ENCODE results near the gene ESPL1.

ESPL1 gene

DNA sequence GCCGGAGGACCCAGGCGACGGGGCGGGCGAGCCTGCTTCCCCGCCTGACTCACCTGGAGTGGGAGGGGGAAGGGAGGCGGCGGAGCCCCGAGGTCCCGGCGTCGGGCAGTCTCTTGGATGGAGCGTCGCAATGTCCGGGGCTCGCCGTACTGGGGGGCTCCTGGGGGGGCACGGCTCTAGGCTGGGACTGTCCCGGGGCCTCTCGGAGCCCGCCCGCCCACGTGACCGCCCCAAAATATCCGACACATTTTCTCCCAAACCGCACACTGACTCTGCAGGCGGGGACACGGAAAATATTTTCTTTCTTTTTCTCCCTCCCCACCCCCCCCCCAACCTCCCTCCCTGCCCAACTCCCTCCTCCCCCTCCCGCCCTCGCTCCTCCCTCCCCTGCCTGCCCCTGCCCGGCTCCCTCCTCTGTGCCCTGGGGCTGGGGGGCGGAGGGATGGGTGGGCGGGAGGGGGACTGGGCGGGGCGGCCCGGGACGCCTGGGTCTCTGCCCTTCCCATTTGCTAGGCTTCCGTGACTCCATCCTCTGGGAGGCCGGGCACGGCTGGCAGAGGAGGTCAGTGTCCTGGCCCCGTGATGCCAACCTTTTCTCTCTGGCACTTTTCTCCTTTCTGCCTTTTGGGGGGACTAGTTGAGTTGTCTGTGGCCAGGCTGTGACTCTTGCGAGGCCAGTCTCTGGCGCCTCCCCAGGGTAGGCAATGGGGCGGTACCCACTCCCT lies 36.0 kb upstream of the ESPL1 start, which contains the start of gene RARG:
Gene RARG, minus strand, starts transcription at position 289 of the 725 bp plus-strand sequence. CDS start 4,664 bp downstream, outside the sequence.
- peaks cover 4% of the 10 kb centered on the region for H3K36me3 ChIP-seq (ENCODE audit: control insufficient read depth, insufficient read depth, low read length)
- 0 to 4% methylated on average over 8 to 11 of the region's 44 CpGs for WGBS, 2 experiments (ENCODE audit: insufficient coverage in 2 of 2)
- H3K9me3 ChIP-seq (ENCODE audit: control insufficient read depth, low read length) = no peaks in the 10 kb centered on the region
- no peak within 1 kb of the TSS for H3K27ac ChIP-seq (ENCODE audit: low read depth, low read length, severe bottlenecking)
- peak within 1 kb of the TSS; percentile 44 for H3K4me3 ChIP-seq (ENCODE audit: extremely low read depth, insufficient read depth, low read length, poor library complexity, severe bottlenecking)
- H3K4me1 ChIP-seq (ENCODE audit: control insufficient read depth, insufficient read depth, low read length, poor library complexity, severe bottlenecking) = peaks cover 31% of the 10 kb centered on the region

DNA sequence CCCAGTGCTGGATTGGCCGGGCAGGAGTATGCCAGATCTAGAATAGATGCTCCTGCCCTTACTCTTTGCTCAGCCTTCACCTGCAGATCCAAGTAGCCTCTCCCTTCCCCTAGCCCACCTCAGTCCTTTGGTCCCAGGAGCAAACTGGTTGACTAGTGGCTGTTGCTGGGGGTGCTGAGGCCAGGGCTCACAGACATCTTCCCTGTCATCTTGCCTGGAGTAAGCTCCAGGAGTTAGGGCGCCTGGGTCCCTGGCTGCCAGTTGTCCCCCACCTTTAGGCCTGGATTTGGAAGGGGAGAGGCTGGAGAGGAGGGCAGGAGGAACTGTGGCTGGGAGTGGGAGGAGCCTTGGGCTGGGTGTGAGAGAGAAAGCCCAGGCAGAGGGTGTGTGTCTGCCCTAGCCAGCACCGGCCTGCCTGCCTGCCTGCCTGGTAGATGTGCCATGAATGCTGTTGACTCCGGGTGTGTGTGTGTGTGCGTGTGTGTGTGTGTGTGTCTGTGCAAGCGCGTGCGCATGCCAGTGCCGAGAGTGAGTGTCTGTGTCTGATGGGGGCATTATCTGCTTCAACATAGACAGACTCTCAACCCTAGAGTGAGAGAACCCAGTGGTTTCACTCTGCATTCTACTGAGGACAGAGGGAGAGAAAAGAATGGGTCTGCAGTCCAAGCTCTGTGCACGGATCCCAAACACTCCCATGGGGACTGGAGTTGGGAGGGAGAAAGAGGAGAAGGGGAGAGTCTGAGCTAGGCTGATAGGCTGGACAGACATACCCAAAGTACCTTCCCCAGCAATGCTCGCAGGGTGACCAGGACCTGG lies 35.2 kb upstream of the ESPL1 start:
- no peak overlapping the region for H3K27ac ChIP-seq (ENCODE audit: low read depth, low read length, severe bottlenecking)
- peaks cover 31% of the 10 kb centered on the region for H3K4me1 ChIP-seq (ENCODE audit: control insufficient read depth, insufficient read depth, low read length, poor library complexity, severe bottlenecking)
- 20 to 22% methylated on average over 3 to 5 of the region's 11 CpGs for WGBS, 2 experiments (ENCODE audit: insufficient coverage in 2 of 2)

DNA sequence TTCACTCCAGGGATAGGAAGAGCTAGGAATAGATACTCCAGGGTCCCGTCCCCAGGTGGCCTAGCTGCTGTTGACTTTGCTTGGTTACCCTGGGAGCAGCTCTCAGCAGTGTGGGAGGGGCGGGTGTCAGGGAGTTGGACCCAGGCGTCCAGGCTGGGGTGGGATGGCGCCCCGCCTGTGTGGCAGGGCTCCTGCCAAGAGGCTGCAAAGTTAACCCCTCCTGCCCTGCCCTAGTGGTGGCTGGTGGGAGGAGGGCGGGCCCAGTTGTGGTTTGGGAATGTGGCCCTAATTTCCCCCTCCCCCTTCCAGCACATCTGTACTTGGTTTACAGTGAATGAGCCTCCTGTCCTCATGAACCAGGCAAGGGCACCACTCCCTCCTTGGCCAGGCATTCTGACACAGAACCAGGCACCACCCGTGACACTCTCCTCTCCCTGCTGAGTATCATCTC lies 34.4 kb upstream of the ESPL1 start:
- peaks cover 31% of the 10 kb centered on the region for H3K4me1 ChIP-seq (ENCODE audit: control insufficient read depth, insufficient read depth, low read length, poor library complexity, severe bottlenecking)

More for the DNA sequence above, 35.2 kb upstream of the ESPL1 start:
- Histone ChIP-seq H3K36me3 (ENCODE audit: control insufficient read depth, insufficient read depth, low read length) (no peaks in the 10 kb centered on the region), H3K9me3 (ENCODE audit: control insufficient read depth, low read length) (no peaks in the 10 kb centered on the region), H3K4me3 (ENCODE audit: extremely low read depth, insufficient read depth, low read length, poor library complexity, severe bottlenecking) (peak overlapping the region; percentile 22)

DNA sequence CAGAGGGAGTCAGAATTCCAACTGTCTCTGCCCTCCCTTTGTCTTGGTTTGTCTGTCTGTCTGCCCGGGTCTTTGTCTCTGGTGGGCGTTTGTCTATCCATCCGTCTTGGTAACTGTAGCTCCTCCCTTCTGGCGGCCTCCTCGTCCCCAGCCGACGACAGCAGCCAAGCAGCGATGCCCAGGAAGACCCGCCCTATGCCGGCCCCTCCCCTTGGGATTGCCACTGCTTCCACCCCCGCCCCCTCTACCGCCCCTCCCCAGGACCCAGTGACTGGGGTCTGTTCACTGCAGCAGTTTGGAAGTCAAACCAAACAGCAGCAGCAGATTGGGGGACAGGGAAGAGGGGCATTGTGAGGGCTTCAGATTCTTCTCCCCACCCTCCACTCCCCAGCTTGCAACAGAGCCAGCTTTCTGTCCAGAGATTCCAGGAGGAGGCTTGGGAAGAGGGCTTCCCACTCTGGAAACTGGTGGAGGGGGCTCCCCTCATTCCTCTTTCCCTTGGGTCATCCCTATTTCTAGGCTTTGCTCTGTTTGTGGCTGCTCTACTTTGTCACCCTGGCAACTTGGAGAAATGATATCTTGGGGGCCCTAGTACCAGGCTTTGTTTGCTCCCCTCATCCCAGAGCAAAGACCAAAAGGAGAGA lies 33.7 kb upstream of the ESPL1 start:
- Histone ChIP-seq H3K27ac (ENCODE audit: low read depth, low read length, severe bottlenecking) (peak overlapping the region; percentile 23), H3K4me3 (ENCODE audit: extremely low read depth, insufficient read depth, low read length, poor library complexity, severe bottlenecking) (no peak overlapping the region), H3K9me3 (ENCODE audit: control insufficient read depth, low read length) (no peaks in the 10 kb centered on the region), H3K36me3 (ENCODE audit: control insufficient read depth, insufficient read depth, low read length) (no peaks in the 10 kb centered on the region), H3K4me1 (ENCODE audit: control insufficient read depth, insufficient read depth, low read length, poor library complexity, severe bottlenecking) (peaks cover 31% of the 10 kb centered on the region)
- WGBS, 2 experiments (ENCODE audit: insufficient coverage in 2 of 2) = 0 to 3% methylated on average over 4 to 7 of the region's 12 CpGs

More for the DNA sequence above, 34.4 kb upstream of the ESPL1 start:
- Histone ChIP-seq H3K9me3 (ENCODE audit: control insufficient read depth, low read length) (no peaks in the 10 kb centered on the region), H3K36me3 (ENCODE audit: control insufficient read depth, insufficient read depth, low read length) (no peaks in the 10 kb centered on the region), H3K27ac (ENCODE audit: low read depth, low read length, severe bottlenecking) (peak overlapping the region; percentile 23), H3K4me3 (ENCODE audit: extremely low read depth, insufficient read depth, low read length, poor library complexity, severe bottlenecking) (no peak overlapping the region)
- 54 to 78% methylated on average over 2 of the region's 7 CpGs for WGBS, 2 experiments (ENCODE audit: insufficient coverage in 2 of 2)

DNA sequence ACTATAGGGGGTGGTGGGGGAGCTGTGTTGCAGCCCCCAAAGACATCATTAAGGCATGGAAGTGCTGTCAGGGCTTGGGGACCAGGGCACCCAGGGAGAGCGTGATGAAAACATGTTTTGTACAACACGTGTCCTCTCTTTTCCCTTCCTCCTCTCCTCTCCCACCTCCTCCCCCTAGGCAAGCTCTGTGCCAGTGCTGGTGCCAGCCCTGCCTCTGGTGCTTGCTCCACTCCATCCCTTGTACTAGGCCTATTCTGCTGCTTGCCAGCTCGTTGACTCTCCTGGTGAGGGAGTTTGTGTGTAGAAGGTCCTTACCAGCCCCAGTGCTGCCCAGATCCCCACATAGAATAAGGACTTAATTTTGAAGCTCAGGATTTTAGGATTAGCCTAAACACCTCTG lies 32.9 kb upstream of the ESPL1 start:
- Histone ChIP-seq H3K36me3 (ENCODE audit: control insufficient read depth, insufficient read depth, low read length) (no peaks in the 10 kb centered on the region), H3K9me3 (ENCODE audit: control insufficient read depth, low read length) (no peaks in the 10 kb centered on the region), H3K4me3 (ENCODE audit: extremely low read depth, insufficient read depth, low read length, poor library complexity, severe bottlenecking) (no peak overlapping the region), H3K4me1 (ENCODE audit: control insufficient read depth, insufficient read depth, low read length, poor library complexity, severe bottlenecking) (peaks cover 31% of the 10 kb centered on the region), H3K27ac (ENCODE audit: low read depth, low read length, severe bottlenecking) (no peak overlapping the region)
- 50 to 75% methylated on average over 1 of the region's 3 CpGs for WGBS, 2 experiments (ENCODE audit: insufficient coverage in 2 of 2)

DNA sequence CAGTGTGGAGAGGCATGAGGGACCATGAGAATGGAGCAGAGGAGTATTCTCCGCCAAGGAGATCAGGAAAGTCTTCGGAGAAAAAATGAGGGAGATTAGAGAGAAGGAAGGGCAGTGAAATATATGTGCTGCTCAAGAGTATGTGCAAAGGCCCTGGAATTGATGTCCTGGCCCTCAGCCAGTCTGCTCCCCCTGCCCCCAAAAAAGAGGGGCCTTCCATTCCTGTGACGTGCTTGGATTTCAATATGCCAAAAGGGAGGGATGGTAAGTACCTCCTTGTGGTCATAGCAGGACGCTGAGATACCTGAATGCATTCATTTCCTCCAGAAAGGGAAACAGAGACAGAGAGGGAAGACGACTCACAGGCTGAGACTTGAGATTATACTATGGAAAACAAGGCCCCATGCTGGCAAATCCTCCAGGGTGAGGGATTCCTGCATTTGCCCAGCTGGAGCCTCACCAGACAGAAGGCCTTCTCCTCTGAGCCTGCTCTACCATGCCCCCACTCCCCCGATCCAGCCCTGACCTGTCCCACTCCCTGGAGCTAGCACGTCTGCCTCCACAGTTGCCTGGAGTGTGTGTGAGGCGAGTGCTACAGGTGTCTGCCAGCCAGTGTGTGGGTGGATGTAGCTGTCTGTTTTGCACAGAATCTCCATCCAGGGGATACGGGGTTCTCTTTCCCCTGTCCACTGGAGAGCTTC lies 32.2 kb upstream of the ESPL1 start:
- H3K27ac ChIP-seq (ENCODE audit: low read depth, low read length, severe bottlenecking) = no peak overlapping the region
- WGBS, 2 experiments (ENCODE audit: insufficient coverage in 2 of 2) = 38 to 53% methylated on average over 4 to 5 of the region's 9 CpGs

DNA sequence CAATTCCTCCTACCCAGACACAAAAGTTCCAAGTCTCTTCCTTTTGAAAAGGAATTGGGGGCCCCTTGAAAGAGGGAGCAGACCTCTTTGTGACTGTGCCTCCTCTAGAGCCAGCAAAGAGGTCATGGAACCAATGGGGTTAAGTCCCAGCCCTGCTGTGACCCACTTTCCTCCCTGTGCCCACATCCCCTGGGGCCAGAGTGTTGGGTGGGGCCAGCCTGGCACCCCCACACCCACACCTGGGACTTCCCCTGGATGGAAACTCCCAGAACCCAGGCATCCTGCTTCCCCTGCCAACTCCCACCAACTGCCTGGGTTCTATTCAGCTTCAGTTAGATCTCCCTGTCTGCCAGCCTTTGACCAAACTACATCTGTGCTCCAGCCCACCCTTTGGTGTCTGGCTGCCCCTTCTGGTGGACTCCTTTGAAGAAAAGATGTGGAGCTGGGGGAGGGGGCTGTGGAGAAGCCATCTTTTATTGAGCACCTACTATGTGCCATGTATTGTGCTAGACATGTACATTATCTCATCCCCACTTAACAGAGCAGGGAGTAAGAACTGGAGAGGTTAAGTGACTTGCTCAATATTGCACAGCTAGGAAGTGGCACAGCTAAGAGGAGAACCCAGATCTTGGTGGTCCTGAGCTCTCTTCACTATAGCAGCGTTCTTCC lies 31.5 kb upstream of the ESPL1 start:
- H3K4me3 ChIP-seq (ENCODE audit: extremely low read depth, insufficient read depth, low read length, poor library complexity, severe bottlenecking) = no peak overlapping the region
- peaks cover 24% of the 10 kb centered on the region for H3K4me1 ChIP-seq (ENCODE audit: control insufficient read depth, insufficient read depth, low read length, poor library complexity, severe bottlenecking)
- no peaks in the 10 kb centered on the region for H3K36me3 ChIP-seq (ENCODE audit: control insufficient read depth, insufficient read depth, low read length)
- H3K27ac ChIP-seq (ENCODE audit: low read depth, low read length, severe bottlenecking) = no peak overlapping the region
- WGBS, 2 experiments (ENCODE audit: insufficient coverage in 2 of 2) = 100% methylated on average over 1 of the region's 1 CpG; no CpG with 5 or more reads in 1 of the 2 experiments
- no peaks in the 10 kb centered on the region for H3K9me3 ChIP-seq (ENCODE audit: control insufficient read depth, low read length)

More for the DNA sequence above, 32.2 kb upstream of the ESPL1 start:
- H3K4me3 ChIP-seq (ENCODE audit: extremely low read depth, insufficient read depth, low read length, poor library complexity, severe bottlenecking) = no peak overlapping the region
- H3K36me3 ChIP-seq (ENCODE audit: control insufficient read depth, insufficient read depth, low read length) = no peaks in the 10 kb centered on the region
- H3K9me3 ChIP-seq (ENCODE audit: control insufficient read depth, low read length) = no peaks in the 10 kb centered on the region
- peaks cover 28% of the 10 kb centered on the region for H3K4me1 ChIP-seq (ENCODE audit: control insufficient read depth, insufficient read depth, low read length, poor library complexity, severe bottlenecking)

DNA sequence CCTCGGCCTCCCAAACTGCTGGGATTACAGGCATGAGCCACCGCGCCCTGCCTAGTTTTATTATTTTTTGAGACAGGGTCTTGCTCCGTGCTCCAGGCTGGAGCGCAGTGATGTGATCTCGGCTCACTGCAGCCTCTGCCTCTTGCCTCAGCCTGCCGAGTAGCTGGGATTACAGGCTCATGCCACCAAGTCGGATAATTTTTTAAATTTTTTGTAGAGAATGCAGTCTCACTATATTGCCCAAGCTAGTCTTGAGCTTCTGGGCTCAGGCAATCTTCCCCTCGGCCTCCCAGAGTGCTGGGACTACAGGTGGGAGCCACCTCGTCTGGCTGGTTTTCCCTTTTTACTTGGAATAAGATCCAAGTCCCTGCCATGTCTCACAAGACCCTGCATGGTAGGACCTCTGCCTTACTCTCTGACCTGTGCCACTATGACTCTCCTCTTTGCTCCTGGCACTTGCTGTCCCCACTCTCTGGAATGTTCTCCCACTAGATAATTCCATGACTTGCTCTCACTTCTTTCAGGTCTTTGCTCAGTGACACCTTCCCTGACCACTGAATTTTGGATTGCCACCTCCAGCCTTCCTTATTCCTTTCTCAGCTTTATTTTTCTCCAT lies 28.3 kb upstream of the ESPL1 start:
- H3K4me1 ChIP-seq (ENCODE audit: control insufficient read depth, insufficient read depth, low read length, poor library complexity, severe bottlenecking) = peaks cover 2% of the 10 kb centered on the region
- H3K4me3 ChIP-seq (ENCODE audit: extremely low read depth, insufficient read depth, low read length, poor library complexity, severe bottlenecking) = no peak overlapping the region
- H3K36me3 ChIP-seq (ENCODE audit: control insufficient read depth, insufficient read depth, low read length) = no peaks in the 10 kb centered on the region
- 94 to 99% methylated on average over 7 to 10 of the region's 10 CpGs for WGBS, 2 experiments (ENCODE audit: insufficient coverage in 2 of 2)
- H3K27ac ChIP-seq (ENCODE audit: low read depth, low read length, severe bottlenecking) = no peak overlapping the region
- no peaks in the 10 kb centered on the region for H3K9me3 ChIP-seq (ENCODE audit: control insufficient read depth, low read length)

DNA sequence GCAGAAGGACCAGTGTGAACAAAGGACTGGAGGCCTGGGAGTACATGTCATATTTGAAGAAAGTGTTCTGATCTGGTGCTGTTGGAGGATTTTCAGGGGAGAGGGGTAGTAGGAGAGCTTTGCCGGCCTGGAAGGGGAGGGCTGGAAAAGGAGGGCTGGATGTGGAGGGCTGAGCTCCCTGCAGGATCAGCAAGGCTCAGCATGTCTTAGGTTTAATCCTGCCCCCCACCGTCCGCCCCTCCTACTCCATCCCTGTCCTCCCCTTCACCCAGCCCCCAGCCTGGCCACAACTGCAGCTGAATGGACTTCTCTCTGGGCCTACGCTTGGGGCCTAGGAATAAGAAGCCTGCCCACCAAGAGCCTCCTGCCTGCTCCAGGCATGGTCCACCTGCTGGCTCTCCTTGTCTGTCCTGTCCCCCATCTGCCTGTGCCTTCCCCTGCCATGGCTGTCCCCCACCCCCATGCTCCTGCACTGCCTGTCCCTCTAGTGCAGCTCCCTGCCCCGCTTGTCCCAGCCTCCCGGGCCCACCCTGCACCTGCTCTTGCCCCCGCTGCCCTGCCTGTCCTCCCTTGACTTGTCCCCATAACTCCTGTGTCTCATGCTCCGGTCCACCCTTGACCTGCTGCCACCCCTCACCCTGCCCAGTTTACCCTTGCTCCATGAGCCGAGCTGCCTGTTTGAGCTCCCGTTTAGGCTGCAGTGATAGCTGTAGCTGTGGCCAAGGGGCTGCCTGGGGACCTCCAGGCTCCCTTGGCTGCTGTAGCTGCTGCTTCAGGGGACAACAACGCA lies 26.3 kb upstream of the ESPL1 start:
- WGBS, 2 experiments (ENCODE audit: insufficient coverage in 2 of 2) = 55 to 64% methylated on average over 7 to 11 of the region's 11 CpGs

More for the DNA sequence above, 26.3 kb upstream of the ESPL1 start:
- Histone ChIP-seq H3K4me3 (ENCODE audit: extremely low read depth, insufficient read depth, low read length, poor library complexity, severe bottlenecking) (no peak overlapping the region), H3K36me3 (ENCODE audit: control insufficient read depth, insufficient read depth, low read length) (no peaks in the 10 kb centered on the region), H3K9me3 (ENCODE audit: control insufficient read depth, low read length) (no peaks in the 10 kb centered on the region), H3K4me1 (ENCODE audit: control insufficient read depth, insufficient read depth, low read length, poor library complexity, severe bottlenecking) (no peaks in the 10 kb centered on the region), H3K27ac (ENCODE audit: low read depth, low read length, severe bottlenecking) (no peak overlapping the region)

All from mesodermal cell (in vitro differentiated cells).